Iris pigment epithelial cell (primary cell): Measurements from ENCODE around the gene GABPB1.

Experiments
- DNase-seq: peaks from one replicate; pipeline ENCODE4 v3.0.0-alpha.2; 2011; ENCODE audit warnings: low read depth

The GABPB1 gene

DNA sequence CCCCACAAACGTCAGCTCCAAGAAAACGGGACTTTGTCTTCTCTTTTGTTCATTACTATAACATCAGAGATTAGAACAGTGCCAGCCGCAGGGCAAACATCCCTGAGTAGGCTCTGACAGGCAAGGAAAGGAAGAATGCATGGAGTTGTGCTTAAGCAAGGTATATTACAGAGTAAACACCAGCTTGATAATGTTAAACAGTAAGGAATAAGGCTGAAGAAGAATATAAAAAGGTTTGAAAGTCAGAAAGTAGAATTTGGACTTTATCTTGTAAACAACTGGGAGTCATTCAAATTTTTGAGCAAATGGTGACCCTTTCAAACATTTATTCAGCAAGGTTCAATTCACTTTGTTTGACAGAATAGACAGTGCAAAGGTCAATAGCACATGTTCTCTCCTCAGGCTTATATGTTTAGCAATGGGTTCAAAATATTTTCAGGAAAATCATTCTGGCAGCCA is 11.0 kb downstream of the GABPB1 start:
- no peak for DNase-seq

DNA sequence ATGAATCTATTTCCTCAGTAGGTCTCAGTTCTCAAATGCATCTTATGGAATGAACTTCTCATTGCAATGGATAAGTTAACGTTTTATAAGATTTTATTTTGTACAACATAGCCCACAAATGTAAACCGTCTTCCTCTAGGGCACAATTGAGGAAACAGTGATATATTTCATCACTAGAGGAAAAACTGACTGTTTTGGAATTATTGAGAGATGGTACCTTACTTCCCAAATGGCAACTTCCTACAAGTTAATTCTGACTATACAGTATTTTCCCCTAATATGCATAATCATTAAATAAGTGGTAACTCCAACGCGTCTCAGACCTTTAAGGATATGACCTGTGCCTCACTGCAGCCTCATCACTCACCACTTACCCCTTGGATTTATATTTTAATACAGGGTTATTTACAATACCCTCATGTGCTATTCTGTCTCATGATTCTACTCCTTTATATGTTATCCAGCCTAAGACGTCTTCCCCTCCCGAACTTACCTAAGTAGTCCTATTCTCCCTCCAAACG is 13.3 kb downstream of the GABPB1 start:
- no peak for DNase-seq

DNA sequence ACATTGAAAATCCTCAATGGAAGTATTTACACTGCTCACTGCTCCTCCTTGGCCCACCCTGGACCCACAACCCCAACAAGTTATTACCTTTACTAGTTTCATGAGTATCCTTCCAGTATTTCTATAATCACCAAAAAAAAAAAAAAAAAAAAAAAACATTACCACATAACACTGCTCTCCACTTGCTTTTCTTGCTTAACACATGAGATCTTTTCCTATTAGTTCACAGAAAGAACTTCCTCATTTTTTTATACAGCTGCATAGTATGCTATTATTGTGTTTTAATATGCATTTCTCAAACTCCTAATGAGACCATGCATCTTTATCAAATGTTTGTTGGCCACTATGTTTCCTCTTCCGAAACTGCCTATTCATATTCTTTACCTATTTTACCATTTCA is 14.6 kb downstream of the GABPB1 start:
- DNase-seq = no peak

DNA sequence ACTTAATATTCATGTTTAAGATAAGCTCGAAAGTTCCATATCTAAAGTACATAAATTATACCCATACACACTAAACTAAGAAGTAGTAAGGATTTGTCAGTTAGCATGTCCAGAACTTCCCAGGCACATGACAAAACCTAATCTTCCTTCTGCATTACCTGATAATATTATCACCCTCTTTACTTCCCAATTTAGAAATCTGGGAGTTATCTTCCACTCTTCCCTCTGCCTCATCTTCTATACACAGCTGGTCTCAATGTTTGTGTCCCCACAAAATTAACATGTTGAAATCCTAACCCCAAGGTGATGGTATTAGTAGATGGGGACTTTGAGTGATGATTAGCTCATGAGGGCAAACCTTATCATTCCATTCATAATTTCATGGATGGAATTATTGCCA is 15.3 kb downstream of the GABPB1 start:
- DNase-seq = no peak

DNA sequence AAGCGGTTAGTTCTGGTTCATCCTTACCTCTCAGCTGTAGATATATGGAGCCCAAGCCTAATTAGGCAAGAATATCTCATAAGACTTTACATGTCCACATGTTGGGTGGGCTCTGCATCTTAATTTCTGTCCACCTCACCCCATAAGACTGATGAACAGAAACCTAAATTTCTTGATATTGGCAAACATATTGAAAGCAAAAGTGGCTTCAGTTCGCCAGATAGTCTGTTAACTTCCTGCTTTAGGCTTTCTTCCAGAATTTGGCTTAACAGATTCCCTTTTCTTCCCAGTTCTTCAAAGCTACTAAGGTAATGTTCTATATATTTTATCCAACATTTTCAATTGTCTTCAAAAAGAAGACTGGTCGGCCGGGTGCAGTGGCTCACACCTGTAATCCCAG is 19.7 kb downstream of the GABPB1 start:
- DNase-seq = no peak

DNA sequence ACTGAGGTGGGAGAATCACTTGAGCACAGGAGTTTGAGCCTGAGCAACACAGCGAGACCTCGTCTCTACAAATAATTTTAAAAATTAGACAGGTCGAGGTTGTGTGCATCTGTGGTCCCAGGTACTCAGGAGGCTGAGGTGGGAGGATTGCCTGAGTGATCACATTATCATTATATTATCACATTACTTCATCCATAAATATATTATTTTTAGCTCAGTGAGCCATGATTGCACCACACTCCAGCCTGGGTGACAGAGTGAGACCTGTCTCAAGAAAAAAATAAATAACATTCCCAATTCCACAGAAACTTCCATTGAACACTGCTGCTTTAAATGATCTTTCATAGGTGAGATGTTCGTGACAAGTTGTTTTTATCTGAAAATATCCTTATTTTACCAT is 21.8 kb downstream of the GABPB1 start:
- DNase-seq = no peak

DNA sequence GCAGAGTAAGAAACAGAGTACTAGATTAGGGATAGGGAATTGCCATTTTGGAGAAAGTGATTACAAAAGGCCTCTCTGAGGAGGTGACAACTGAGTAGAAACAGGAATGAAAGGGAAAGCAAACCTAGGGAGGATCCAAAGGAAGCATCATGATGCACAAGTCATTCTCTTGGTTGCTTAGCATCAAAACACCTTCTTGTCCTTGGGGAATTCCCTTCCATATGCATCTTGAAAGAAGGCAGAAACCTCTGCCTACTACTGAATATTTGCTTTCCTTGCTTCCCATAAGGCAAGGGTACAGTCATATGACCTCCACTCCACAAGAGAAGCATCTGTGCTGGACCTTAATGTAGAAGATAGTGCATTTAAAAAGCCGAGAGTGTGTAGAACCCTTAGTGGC is 24.1 kb downstream of the GABPB1 start:
- DNase-seq = peak; percentile 26

DNA sequence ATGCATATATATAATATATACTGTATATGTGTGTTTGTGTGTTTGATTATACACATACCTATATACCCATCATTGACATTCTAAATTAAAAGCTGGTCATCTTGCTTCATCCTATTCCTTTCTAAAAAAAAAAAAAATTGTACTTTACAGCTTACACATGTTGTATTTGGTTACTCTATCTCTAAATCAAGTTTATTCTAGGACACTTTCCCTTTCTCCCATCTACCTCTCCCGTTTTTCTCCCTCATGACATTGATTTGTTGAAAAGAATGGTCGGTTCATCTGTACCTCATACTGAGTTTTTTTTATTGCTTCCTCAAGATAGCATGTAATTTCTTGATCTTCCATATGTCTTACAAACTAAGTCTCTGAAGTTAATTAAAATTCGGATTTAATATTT is 26.9 kb downstream of the GABPB1 start:
- DNase-seq = no peak

DNA sequence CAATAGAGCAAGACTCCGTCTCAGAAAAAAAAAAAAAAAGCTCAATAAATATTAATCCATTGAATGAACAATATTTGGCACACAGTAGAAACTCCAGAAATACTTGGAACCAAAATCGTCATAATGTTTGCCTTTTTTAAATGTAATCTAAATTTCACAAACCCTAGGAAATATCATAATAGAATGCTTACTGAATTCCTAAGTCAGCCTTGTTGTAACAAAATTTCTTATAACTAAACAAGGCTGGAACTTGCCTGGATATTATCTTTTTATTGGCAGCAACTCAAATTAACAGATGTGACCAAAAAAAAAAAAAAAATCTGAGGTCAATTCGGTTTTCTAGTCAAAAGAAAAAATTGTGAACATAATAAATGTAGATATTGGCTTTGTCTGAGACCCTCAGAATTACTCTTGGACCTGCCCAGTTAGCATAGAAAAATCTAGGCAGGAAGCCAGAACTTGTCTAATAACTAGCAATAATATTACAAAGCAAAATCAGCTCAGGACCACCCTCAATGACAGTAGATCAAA is 33.3 kb downstream of the GABPB1 start:
- no peak for DNase-seq

DNA sequence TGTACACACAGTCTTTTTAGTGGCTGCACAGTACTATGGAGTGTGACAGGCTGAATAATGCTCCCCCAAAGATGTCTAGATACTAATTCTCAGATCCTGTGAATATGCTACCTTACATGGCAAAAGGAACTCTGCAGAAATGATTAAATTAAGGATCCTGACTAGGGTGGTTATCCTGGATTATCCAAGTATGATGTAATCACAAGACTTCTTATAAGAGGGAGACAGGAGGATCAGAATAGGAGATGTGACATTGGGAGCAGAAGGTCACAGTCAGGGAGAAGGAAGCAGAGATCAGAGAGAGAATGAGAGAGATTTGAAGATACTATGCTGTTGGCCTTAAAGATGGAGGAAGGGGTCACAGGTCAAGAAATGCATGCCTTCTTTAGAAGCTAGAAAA is 34.5 kb downstream of the GABPB1 start:
- no peak for DNase-seq

DNA sequence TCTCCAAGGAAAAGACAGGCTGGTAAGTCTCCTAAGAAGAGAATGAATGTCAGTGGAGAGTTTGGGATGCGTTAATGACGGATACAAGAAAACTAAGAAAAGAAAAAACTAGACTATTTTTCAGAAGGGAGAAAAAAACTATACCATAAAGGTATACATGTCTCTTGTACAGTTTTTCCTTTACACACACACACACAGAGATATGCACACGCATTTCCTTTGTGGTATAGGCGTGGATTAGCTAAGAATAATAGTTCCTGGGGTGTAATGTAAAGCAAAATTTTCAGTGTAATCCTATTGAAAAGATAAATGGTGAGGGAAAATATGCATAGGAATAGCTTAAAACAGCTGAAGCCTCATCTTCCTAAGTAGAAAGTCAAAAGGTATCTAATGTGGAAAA is 36.3 kb downstream of the GABPB1 start:
- DNase-seq = no peak

DNA sequence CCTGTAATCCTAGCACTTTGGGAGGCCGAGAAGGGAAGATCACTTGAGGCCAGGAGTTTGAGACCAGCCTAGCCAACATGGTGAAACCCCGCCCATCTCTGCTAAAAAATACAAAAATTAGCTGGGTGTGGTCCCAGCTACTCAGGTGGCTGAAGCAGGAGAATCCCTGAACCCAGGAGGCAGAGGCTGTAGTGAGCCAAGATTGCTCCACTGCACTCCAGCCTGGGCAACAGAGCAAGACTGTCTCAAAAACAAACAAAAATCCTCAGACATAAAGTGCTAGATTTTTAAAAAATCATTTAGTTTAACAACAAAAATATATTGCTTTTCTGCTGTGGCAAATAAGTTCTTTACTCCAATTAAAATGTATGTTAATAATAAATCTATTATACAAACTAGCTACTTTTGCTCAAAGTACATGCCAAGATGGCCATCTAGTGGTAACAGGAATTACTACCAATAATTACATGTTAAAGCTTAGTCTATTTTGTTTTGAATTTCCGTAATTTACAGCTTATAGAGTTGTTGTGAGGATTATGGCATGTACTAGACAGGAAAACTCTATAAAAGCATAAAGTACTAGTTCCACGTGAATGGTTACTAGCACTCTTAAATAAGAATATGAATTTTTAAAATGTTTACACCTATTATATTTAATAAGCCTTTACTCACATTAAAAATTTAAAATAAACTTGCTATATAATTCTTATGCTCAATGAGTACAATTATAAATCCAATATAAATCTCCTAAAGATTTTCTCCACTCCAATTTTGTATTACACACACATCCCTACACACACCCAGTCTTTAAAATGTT is 39.0 kb downstream of the GABPB1 start:
- DNase-seq = peak; percentile 51

DNA sequence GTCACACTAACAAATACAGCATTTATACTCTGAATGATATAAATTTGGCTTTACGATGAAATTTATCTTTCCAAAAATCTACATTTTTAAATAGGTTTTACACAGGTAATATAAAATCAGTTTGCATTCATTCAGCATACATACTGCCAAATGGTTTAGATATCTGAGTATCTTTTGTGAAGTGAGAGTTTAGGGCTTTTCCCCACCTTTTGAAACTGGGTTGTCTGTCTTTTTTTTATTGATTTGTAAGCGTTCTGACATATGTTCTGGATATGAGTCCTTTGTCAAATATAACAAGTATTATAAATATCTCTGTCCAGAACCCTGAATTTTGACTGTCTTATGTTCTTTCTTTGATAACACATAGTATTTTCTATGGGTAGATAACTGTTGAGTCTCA is 42.4 kb downstream of the GABPB1 start:
- no peak for DNase-seq

DNA sequence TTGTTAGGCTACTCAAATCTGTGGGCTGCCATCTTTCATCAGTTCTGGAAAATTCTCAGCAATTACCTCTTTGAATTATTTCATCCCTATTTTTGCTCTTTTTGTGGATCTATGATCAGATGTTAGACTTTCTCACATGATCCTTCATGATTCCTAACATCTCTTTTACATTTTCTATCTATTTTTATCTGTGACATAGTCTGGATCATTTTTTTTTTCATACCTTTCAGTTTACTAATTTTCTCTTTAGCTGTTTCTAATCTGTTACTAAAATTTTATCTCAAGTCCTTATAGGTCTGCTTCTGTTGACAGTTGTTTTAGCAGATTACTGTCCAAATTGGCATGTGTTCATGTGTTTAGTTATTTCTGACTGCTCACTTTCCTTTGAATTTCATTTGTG is 47.2 kb downstream of the GABPB1 start:
- no peak for DNase-seq

DNA sequence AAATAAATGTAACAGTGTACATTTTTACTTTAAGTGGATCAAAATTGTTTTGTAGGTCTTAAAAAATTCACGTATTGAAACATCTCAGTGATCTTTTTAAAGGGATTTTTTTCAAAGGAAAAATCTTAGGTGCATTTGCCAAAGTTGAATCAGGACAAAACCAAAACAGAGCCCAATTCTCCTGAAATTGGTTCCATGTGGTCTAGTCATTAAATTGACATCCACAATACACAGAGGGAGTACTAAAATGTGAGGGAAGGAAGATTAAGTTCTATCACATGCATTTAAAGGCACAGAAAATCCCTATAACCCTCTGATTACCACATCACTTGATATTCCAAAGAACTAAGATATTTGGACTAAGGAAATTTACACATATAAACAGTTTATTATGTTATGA is 50.2 kb downstream of the GABPB1 start:
- DNase-seq = no peak

DNA sequence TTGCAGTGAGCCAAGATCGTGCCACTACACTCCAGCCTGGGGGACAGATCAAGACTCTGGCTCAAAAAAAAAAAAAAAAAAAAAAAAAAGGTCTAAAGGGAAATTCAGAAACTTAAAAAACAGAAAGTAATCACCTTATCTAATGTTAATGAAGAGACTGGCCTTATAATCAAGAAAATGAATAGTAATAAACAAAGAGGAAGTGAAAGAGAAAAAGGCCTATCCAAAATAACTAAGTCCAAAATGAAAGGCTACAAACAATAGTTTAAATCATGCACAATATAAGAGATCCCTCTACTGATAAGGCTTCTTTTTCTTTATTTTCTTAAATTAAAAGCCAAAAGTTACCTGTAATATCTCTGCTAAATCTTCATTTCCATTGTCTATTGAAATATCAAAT is 52.4 kb downstream of the GABPB1 start:
- DNase-seq = no peak

DNA sequence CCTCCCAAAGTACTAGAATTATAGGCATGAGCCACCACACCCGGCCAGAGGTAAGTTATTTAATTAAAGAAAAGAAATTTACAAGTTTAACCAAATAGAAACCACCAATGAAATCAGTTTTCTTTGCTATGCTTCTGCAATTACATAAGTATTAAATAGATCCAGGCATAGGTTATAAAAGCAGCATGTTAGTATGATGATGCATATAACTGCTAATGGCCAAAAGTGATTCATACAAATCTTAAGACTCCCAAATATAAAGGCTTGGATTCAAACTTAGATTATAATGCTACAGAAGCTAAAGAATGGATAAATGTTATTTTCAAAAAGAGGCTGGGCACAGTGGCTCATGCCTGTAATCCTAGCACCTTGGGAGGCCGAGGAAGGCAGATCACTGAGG is 56.7 kb downstream of the GABPB1 start:
- DNase-seq = no peak

DNA sequence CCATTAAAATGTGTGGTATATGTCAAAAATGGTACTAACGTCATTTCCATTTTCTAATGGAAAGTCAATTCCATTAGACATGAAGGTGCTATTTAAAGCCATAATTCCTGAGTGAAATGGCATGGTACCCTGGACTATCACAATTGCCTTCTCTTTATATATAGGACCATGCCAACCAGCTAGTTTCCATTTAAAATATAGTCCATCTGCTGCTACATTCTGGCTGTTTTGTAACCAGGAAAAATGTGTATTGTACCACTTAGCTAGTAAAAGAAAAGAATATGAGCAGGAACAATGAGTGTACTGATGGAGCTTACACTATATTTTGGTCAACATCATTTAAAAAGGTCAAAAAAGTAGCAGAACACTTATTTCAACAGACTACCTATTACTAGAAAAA is 59.0 kb downstream of the GABPB1 start:
- DNase-seq = no peak

DNA sequence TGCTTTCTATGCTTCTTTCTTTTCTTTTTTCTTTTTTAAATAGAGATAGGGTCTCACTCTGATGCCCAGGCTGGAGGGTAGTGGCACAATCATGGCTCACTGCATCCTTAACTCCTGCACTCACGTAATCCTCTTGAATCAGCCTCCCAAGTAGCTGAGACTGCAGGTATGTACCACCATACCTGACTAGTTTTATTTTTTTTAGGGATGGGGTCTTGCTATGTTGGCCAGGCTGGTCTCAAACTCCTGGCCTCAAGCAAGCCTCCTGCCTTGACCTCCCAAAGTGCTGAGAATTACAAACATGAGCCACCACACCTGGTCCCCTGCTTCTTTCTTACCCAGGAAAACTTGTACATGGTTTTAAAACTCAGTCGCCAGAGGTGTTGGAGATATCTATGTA is 65.2 kb downstream of the GABPB1 start:
- no peak for DNase-seq

DNA sequence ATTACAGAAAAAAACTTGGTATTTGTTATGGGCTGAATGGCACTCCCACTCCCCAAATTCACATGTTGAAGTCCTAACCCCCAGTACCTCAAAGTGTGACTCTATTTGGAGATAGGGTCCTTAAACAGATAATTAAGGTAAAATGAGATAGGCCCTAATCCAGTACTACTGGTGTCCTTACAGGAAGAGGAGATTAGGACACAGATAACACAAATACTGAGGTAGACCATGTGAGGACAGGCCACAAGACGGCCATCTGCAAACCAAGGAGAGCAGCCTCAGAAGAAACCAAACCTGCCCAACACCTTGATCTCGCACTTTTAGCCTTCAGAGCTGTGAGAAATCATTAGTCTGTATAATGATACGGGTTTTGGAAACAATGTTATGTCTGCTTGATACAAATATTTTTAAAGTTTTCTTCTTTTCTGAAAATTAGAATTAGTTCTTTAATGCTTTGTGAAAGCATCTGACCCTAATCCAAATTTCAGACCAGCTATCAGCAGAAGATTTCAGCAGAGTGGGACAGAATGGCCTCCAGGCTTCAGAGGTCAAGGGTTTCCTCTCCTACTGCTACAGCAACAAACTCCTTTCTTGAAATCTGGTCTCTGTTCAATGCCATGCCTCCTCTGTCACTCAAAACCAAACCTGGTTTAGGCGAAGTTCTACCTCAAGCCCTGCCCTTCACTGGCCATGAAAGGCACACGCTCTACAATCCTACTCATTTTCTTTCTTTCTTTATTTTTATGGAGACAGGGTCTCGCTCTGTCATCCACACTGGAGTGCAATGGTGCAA is 67.5 kb downstream of the GABPB1 start:
- no peak for DNase-seq

DNA sequence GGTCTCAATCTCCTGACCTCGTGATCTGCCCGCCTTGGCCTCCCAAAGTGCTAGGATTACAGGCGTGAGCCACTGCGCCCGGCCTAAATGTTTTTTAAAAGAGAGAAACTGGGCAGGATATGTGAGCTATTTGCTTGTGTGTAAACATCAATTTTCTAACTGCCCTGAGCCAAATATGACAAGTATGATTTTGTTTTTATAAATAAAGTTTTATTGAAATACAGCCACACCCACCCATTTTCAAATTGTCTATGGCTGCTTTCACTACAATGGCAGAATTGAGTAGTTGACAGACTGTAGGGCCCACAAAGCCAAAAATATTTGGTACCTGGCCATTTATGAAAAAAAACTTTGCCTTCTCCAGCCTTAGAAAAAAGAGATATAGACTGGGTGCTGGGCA is 73.6 kb downstream of the GABPB1 start:
- no peak for DNase-seq

DNA sequence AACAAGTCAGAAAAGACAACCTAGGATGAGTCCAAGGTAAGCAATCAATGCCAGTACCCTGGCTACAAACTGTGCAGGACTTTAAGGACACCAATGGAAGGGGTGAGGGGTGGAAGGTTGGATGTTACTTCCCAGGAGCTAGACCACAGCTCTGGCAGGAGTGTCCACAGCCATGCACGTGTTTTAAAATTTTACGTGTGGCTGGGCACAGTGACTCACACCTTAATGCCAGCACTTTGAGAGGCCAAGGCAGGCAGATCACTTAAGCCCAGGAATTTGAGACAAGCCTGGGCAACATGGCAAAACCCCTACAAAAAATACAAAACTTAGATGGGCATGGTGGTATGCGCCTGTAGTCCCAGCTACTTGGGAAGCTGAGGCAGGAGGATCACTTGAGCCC is 74.7 kb downstream of the GABPB1 start:
- no peak for DNase-seq

DNA sequence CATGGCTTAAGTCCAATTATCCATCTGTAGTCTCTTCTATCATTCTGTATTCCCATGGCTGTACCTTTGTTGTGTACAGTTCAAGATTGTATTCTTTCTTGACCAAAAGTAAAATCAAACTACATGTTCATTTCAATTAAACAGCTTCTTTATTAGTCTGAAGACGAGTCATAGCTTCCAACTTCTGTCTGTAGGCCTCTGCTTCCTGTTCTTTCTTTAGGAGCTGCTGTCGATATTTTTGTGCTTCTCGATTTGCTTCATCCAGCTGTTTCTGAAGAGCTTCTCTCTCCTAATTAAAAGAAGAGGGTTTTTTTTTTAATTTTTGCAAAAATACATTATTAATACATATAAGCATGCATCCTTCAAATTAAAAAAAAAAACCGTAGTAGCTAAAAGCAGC is 76.5 kb downstream of the GABPB1 start:
- DNase-seq = no peak
